ENCODE data around the gene PARD3. TPM values are rescaled to one million over a fixed set of nuclear protein-coding genes. Genes with fewer than 3 reads are reported as not detected.

The PARD3 gene
- total RNA-seq, 1 experiment from 2014 or later, result 46.3 TPM

- Histone ChIP-seq H3K27me3 (ENCODE audit: insufficient read depth, low read length) (no peaks in the 10 kb centered on the region), H3K4me1 (ENCODE audit: control insufficient read depth in 1 of 2, insufficient read depth in 2 of 2, low read length in 2 of 2) (no peaks in the 10 kb centered on the region), H3K4me2 (ENCODE audit: low read length) (no peak overlapping the region), H3K27ac (ENCODE audit: low read depth, low read length) (no peak overlapping the region), H3K9me3 (ENCODE audit: control insufficient read depth in 1 of 2, insufficient read depth in 1 of 2, low read depth in 1 of 2, low read length in 2 of 2) (no peaks in the 10 kb centered on the region), H3K9me2 (ENCODE audit: insufficient read depth) (no peaks in the 10 kb centered on the region), H3K9ac (ENCODE audit: low read length) (no peak overlapping the region), H4K20me1 (ENCODE audit: insufficient read depth) (no peaks in the 10 kb centered on the region), H3K4me3 (replicated peaks in 1 of 2; ENCODE audit: low read depth in 1 of 2, low read length in 2 of 2) (no peak overlapping the region), H3K79me2 (ENCODE audit: insufficient read depth, low read length) (peaks cover 15% of the 10 kb centered on the region), H2AFZ (ENCODE audit: low read depth, low read length, poor library complexity, severe bottlenecking) (no peak overlapping the region), H3K36me3 (ENCODE audit: control insufficient read depth in 1 of 2, insufficient read depth in 2 of 2, low read length in 2 of 2) (no peaks in the 10 kb centered on the region)
- no TSS peak for BruUV-seq (replicated peaks)
- ChIA-PET CTCF (interaction anchor here (2.1 to 4.0 kb wide), 2 partner anchors 9 kb away, joined by 11 to 12 read pairs; no protein-coding TSS in a partner anchor), RAD21 (ENCODE audit: low non-redundant PET in 1 of 2, low total read pairs in 2 of 2, uncharacterized antibody in 2 of 2, unreplicated experiment in 2 of 2) (no interaction called here), POLR2A (no interaction called here)
- intact Hi-C loops (cut with micrococcal nuclease), result no loop called here
- ATAC-seq (no peak), DNase-seq (ENCODE audit: low read depth, low spot score) (no peak)
- TF ChIP-seq EZH2phosphoT487 (IDR thresholded peaks at IDR 0.05; ENCODE audit: borderline replicate concordance) (no peak), ATF3 (IDR thresholded peaks at IDR 0.05) (no peak), MAX (IDR thresholded peaks at IDR 0.05) (no peak), ZNF274 (IDR thresholded peaks at IDR 0.05; ENCODE audit: low read depth, low read length) (no peak), TCF7L2 (IDR thresholded peaks at IDR 0.05; ENCODE audit: borderline replicate concordance, extremely low read depth, insufficient read depth, insufficient read length) (no peak), FOSL1 (IDR thresholded peaks at IDR 0.05; ENCODE audit: low read depth) (no peak)
Measured at GRCh38 chr10:34647160-34647559, 167.9 kb downstream of the PARD3 start.

- Histone ChIP-seq H3K27ac (ENCODE audit: low read depth, low read length) (no peak overlapping the region), H4K20me1 (ENCODE audit: insufficient read depth) (no peaks in the 10 kb centered on the region), H3K9ac (ENCODE audit: low read length) (no peak overlapping the region), H3K79me2 (ENCODE audit: insufficient read depth, low read length) (peaks cover 7% of the 10 kb centered on the region), H3K36me3 (ENCODE audit: control insufficient read depth in 1 of 2, insufficient read depth in 2 of 2, low read length in 2 of 2) (no peaks in the 10 kb centered on the region), H3K4me3 (replicated peaks in 1 of 2; ENCODE audit: low read depth in 1 of 2, low read length in 2 of 2) (no peak overlapping the region), H3K27me3 (ENCODE audit: insufficient read depth, low read length) (no peaks in the 10 kb centered on the region), H2AFZ (ENCODE audit: low read depth, low read length, poor library complexity, severe bottlenecking) (no peak overlapping the region), H3K9me2 (ENCODE audit: insufficient read depth) (no peaks in the 10 kb centered on the region), H3K9me3 (ENCODE audit: control insufficient read depth in 1 of 2, insufficient read depth in 1 of 2, low read depth in 1 of 2, low read length in 2 of 2) (no peaks in the 10 kb centered on the region), H3K4me1 (ENCODE audit: control insufficient read depth in 1 of 2, insufficient read depth in 2 of 2, low read length in 2 of 2) (no peaks in the 10 kb centered on the region), H3K4me2 (ENCODE audit: low read length) (no peak overlapping the region)
- ChIA-PET RAD21 (ENCODE audit: low non-redundant PET in 1 of 2, low total read pairs in 2 of 2, uncharacterized antibody in 2 of 2, unreplicated experiment in 2 of 2) (no interaction called here), CTCF (interaction anchor here (4.0 kb wide), 1 partner anchor 10 kb away, joined by 12 read pairs; no protein-coding TSS in a partner anchor), POLR2A (no interaction called here)
- no TSS peak for BruUV-seq (replicated peaks)
- no peak for DNase-seq (ENCODE audit: low read depth, low spot score)
- intact Hi-C loops (cut with micrococcal nuclease), result no loop called here
- ATAC-seq, result no peak
- TF ChIP-seq CBX3 (IDR thresholded peaks at IDR 0.05; ENCODE audit: low read depth) (no peak), POLR2AphosphoS5 (IDR thresholded peaks at IDR 0.05; ENCODE audit: low read depth, low read length) (no peak), CTCF (IDR thresholded peaks at IDR 0.05 in 2 of 3, conservative IDR thresholded peaks at IDR 0.05 in 1 of 3; ENCODE audit: borderline replicate concordance in 1 of 3, insufficient read depth in 1 of 3, low read depth in 2 of 3, low read length in 2 of 3) (no peak), YY1 (IDR thresholded peaks at IDR 0.05; ENCODE audit: extremely low read depth, insufficient replicate concordance, low read depth, low read length) (no peak), ZBTB33 (IDR thresholded peaks at IDR 0.05; ENCODE audit: extremely low read depth, insufficient replicate concordance, low read length) (no peak), ZNF274 (IDR thresholded peaks at IDR 0.05; ENCODE audit: low read depth, low read length) (no peak), SIN3A (IDR thresholded peaks at IDR 0.05; ENCODE audit: low read depth) (no peak), MAX (IDR thresholded peaks at IDR 0.05) (no peak), JUND (IDR thresholded peaks at IDR 0.05) (no peak), ELF1 (IDR thresholded peaks at IDR 0.05; ENCODE audit: borderline replicate concordance, low read depth) (no peak), SRF (IDR thresholded peaks at IDR 0.05; ENCODE audit: low read depth) (no peak), ZFX (IDR thresholded peaks at IDR 0.05) (no peak), EGR1 (IDR thresholded peaks at IDR 0.05; ENCODE audit: low read depth) (no peak), TCF7L2 (IDR thresholded peaks at IDR 0.05; ENCODE audit: borderline replicate concordance, extremely low read depth, insufficient read depth, insufficient read length) (no peak)
Measured at GRCh38 chr10:34646331-34646730, 168.8 kb downstream of the PARD3 start.

Data from HCT116 (cell line).